ENCODE results near the gene COL13A1. TPM values are rescaled to one million over a fixed set of nuclear protein-coding genes. Genes with fewer than 3 reads are reported as not detected.
A peak's percentile ranks its signal among the peaks of the same experiment; 100 is the strongest.

Gene COL13A1
- total RNA-seq, 1 donor from 2014 or later = 0.86 TPM

- Mint-ChIP-seq H3K27ac (ENCODE audit: unreplicated experiment) (peak overlapping the region; percentile 10), H3K27me3 (ENCODE audit: low read depth, unreplicated experiment) (peaks cover 43% of the 10 kb centered on the region), H3K4me1 (ENCODE audit: low read depth, unreplicated experiment) (peaks cover 4% of the 10 kb centered on the region), H3K4me3 (ENCODE audit: unreplicated experiment) (no peak overlapping the region), H3K9me3 (ENCODE audit: unreplicated experiment) (peaks cover 2% of the 10 kb centered on the region), H3K36me3 (ENCODE audit: low read depth, unreplicated experiment) (peaks cover 5% of the 10 kb centered on the region)
- Histone ChIP-seq H3K4me1 (ENCODE audit: insufficient read depth, low read length) (peaks cover 30% of the 10 kb centered on the region), H3K4me3 (ENCODE audit: insufficient read depth, low read depth, low read length) (no peak overlapping the region), H2AFZ (ENCODE audit: low read depth, low read length) (no peak overlapping the region), H3K9ac (ENCODE audit: low read length) (no peak overlapping the region), H4K20me1 (ENCODE audit: insufficient read depth, low read length) (no peaks in the 10 kb centered on the region), H3K9me3 (ENCODE audit: insufficient read depth, low read depth, low read length) (no peaks in the 10 kb centered on the region), H3K36me3 (ENCODE audit: insufficient read depth, low read length) (peaks cover 3% of the 10 kb centered on the region), H3K27ac (ENCODE audit: low read depth, low read length) (no peak overlapping the region), H3K4me2 (ENCODE audit: low read length) (no peak overlapping the region), H3K27me3 (ENCODE audit: insufficient read depth, low read length) (no peaks in the 10 kb centered on the region), H3K79me2 (ENCODE audit: insufficient read depth, low read length) (no peaks in the 10 kb centered on the region)
- DNase-seq (ENCODE audit: low read depth) = no peak
- TF ChIP-seq, protein P1, sequence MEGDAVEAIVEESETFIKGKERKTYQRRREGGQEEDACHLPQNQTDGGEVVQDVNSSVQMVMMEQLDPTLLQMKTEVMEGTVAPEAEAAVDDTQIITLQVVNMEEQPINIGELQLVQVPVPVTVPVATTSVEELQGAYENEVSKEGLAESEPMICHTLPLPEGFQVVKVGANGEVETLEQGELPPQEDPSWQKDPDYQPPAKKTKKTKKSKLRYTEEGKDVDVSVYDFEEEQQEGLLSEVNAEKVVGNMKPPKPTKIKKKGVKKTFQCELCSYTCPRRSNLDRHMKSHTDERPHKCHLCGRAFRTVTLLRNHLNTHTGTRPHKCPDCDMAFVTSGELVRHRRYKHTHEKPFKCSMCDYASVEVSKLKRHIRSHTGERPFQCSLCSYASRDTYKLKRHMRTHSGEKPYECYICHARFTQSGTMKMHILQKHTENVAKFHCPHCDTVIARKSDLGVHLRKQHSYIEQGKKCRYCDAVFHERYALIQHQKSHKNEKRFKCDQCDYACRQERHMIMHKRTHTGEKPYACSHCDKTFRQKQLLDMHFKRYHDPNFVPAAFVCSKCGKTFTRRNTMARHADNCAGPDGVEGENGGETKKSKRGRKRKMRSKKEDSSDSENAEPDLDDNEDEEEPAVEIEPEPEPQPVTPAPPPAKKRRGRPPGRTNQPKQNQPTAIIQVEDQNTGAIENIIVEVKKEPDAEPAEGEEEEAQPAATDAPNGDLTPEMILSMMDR (IDR thresholded peaks at IDR 0.05; ENCODE audit: insufficient read depth, low read depth, low read length) = no peak
- TF ChIP-seq EZH2 (IDR thresholded peaks at IDR 0.05; ENCODE audit: insufficient read depth, low read length) = no peak
- no peak for FAIRE-seq
Measured at GRCh38 chr10:69872323-69872722, 70.6 kb downstream of the COL13A1 start.

DNA sequence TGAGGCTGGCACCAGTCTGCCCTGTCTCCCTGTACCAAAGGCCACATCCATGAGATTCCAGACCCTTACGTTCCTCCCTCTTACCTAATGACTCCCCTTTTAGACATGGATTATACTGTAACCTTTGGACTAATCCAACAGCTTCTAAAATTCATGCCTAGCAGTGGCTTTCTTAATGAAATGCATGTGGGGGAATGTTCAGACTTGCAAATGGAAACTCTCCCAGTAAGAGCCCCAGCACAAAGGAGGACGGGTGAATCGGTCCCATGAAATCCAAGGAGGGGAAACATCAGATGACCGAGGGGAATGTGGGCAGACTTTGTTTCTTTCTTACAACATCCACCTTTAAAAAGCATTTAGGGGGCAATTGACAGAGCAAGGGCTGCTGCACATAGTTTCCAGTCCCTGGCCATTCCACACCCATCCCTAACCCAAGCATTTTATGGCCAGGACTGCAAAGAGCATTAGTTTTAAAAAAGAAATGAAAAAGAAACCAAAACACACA, 71.5 kb downstream of the COL13A1 start:
- Histone ChIP-seq H4K20me1 (ENCODE audit: insufficient read depth, low read length) (no peaks in the 10 kb centered on the region), H3K27me3 (ENCODE audit: insufficient read depth, low read length) (no peaks in the 10 kb centered on the region), H3K9ac (ENCODE audit: low read length) (no peak overlapping the region), H3K4me2 (ENCODE audit: low read length) (no peak overlapping the region), H3K79me2 (ENCODE audit: insufficient read depth, low read length) (no peaks in the 10 kb centered on the region), H3K9me3 (ENCODE audit: insufficient read depth, low read depth, low read length) (no peaks in the 10 kb centered on the region), H3K4me3 (ENCODE audit: insufficient read depth, low read depth, low read length) (no peak overlapping the region), H3K36me3 (ENCODE audit: insufficient read depth, low read length) (peaks cover 3% of the 10 kb centered on the region), H3K27ac (ENCODE audit: low read depth, low read length) (no peak overlapping the region), H2AFZ (ENCODE audit: low read depth, low read length) (no peak overlapping the region), H3K4me1 (ENCODE audit: insufficient read depth, low read length) (peaks cover 27% of the 10 kb centered on the region)
- no peak overlapping the region for H3K27ac Mint-ChIP-seq (ENCODE audit: unreplicated experiment)
- DNase-seq (ENCODE audit: low read depth) (no peak), FAIRE-seq (no peak)
- H3K36me3 Mint-ChIP-seq (ENCODE audit: low read depth, unreplicated experiment) = peaks cover 5% of the 10 kb centered on the region
- no peak overlapping the region for H3K4me3 Mint-ChIP-seq (ENCODE audit: unreplicated experiment)
- TF ChIP-seq, protein P1 (IDR thresholded peaks at IDR 0.05; ENCODE audit: insufficient read depth, low read depth, low read length) = no peak
- no peak for TF ChIP-seq EZH2 (IDR thresholded peaks at IDR 0.05; ENCODE audit: insufficient read depth, low read length)
- H3K27me3 Mint-ChIP-seq (ENCODE audit: low read depth, unreplicated experiment) = peaks cover 46% of the 10 kb centered on the region
- H3K9me3 Mint-ChIP-seq (ENCODE audit: unreplicated experiment) = peaks cover 2% of the 10 kb centered on the region
- H3K4me1 Mint-ChIP-seq (ENCODE audit: low read depth, unreplicated experiment) = peaks cover 4% of the 10 kb centered on the region

DNA sequence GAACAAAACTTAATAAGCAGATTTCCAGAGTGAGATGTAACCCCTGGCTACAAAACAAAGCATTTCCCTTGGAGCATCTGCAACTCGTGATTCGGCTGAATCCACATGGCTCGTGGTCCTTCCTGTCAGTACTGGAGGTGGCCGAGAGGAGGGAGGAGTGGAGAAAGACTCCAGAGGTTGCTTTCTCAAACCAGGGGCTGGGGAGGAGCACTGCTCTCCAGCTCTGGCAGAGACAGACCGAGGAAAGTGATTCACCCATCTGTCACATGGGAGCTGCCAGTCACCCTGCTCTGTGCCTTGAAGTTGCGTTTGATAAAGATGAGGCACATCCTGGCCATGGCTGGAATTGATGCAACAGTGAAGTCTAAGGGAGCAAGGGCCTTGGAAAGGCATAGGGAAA, 72.7 kb downstream of the COL13A1 start:
- Mint-ChIP-seq H3K4me1 (ENCODE audit: low read depth, unreplicated experiment) (no peaks in the 10 kb centered on the region), H3K4me3 (ENCODE audit: unreplicated experiment) (no peak overlapping the region), H3K27me3 (ENCODE audit: low read depth, unreplicated experiment) (peaks cover 51% of the 10 kb centered on the region), H3K9me3 (ENCODE audit: unreplicated experiment) (peaks cover 2% of the 10 kb centered on the region), H3K36me3 (ENCODE audit: low read depth, unreplicated experiment) (peaks cover 5% of the 10 kb centered on the region), H3K27ac (ENCODE audit: unreplicated experiment) (no peak overlapping the region)
- no peak overlapping the region for H2AFZ ChIP-seq (ENCODE audit: low read depth, low read length)
- H3K27me3 ChIP-seq (ENCODE audit: insufficient read depth, low read length) = no peaks in the 10 kb centered on the region
- H3K79me2 ChIP-seq (ENCODE audit: insufficient read depth, low read length) = no peaks in the 10 kb centered on the region
- H4K20me1 ChIP-seq (ENCODE audit: insufficient read depth, low read length) = no peaks in the 10 kb centered on the region
- FAIRE-seq = peak; percentile 66
- H3K4me3 ChIP-seq (ENCODE audit: insufficient read depth, low read depth, low read length) = no peak overlapping the region
- H3K4me1 ChIP-seq (ENCODE audit: insufficient read depth, low read length) = peaks cover 14% of the 10 kb centered on the region
- no peaks in the 10 kb centered on the region for H3K9me3 ChIP-seq (ENCODE audit: insufficient read depth, low read depth, low read length)
- peaks cover 3% of the 10 kb centered on the region for H3K36me3 ChIP-seq (ENCODE audit: insufficient read depth, low read length)
- H3K27ac ChIP-seq (ENCODE audit: low read depth, low read length) = no peak overlapping the region
- no peak overlapping the region for H3K9ac ChIP-seq (ENCODE audit: low read length)
- peak; percentile 38 for DNase-seq (ENCODE audit: low read depth)
- no peak for TF ChIP-seq EZH2 (IDR thresholded peaks at IDR 0.05; ENCODE audit: insufficient read depth, low read length)
- TF ChIP-seq, protein P1 (IDR thresholded peaks at IDR 0.05; ENCODE audit: insufficient read depth, low read depth, low read length) = no peak
- no peak overlapping the region for H3K4me2 ChIP-seq (ENCODE audit: low read length)

All from astrocyte (in vitro differentiated cells and primary cell).